ENCODE results near the gene MBD2. TPM values are rescaled to one million over a fixed set of nuclear protein-coding genes. Genes with fewer than 3 reads are reported as not detected.

The MBD2 gene
- total RNA-seq, 1 experiment from 2014 or later = 37.0 TPM

DNA sequence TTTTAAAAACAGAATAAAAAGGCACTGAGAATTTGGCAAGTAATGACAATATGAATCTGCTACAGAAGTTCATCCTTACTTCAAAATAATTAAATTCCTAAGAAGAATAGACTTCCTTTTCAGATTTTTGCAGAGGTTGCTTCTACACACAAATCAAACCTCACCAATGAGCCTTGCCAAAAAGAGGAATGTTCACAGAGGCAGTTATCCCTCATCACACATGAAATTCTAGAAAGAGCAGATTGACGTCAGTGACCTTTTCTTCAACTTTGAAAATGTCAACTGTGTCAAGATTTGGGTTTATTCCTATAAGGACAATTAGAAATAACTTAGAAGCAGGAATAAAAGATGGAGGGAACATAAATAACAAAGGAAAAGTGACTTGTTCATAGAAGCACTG lies 64.6 kb downstream of the MBD2 start:
- Histone ChIP-seq H3K36me3 (ENCODE audit: low read depth, low read length) (peaks cover 47% of the 10 kb centered on the region), H3K9me2 (replicated peaks; ENCODE audit: low read length) (no peaks in the 10 kb centered on the region)
- POLR2A ChIA-PET (ENCODE audit: unreplicated experiment) = no interaction called here

DNA sequence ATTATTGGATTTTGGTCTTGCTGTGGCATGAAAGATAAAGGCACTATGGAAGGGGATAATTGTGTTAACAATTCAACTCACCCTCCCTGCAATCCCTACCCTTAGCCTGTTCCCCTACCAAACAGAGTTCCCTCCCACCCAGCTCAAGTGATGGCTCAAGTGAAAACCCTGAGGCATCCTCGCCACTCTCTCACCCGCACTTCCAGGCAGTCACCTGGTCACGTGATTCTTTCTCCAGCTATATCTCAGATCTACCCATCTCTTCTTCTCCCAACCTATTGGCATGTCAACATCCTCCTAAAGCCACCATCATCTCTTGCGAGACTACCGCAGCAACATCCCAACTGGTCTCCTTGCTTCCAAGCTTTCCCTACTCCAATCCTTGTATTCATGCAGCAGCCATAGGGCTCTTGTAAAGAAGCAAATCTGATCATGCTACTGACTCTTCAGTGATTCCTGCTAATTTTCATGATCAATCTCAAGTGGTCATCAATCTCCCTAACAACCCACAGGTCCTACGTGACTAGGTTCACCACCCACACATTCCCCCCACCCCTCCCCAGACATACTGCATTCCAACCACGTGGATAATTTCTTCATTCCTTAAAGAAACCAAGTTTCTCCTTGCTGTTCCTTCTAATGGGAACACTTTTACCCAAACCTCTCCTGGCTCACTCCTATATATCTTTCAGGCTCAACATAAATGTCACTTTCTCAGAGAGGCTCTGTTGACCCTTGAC lies 66.7 kb downstream of the MBD2 start:
- Histone ChIP-seq H3K79me2 (ENCODE audit: low read length) (peaks cover 10% of the 10 kb centered on the region; the same call in 1 of the 2 replicates), H3K9ac (ENCODE audit: low read length) (no peak overlapping the region), H3K4me1 (ENCODE audit: insufficient read depth, low read length) (peaks cover 20% of the 10 kb centered on the region), H3K27ac (ENCODE audit: low read length) (no peak overlapping the region), H3K9me2 (replicated peaks; ENCODE audit: low read length) (no peaks in the 10 kb centered on the region), H3K4me3 (ENCODE audit: low read length) (no peak overlapping the region), H3K27me3 (ENCODE audit: low read length) (no peaks in the 10 kb centered on the region), H4K20me1 (ENCODE audit: low read length) (no peaks in the 10 kb centered on the region), H3K9me3 (ENCODE audit: low read length) (no peaks in the 10 kb centered on the region), H2AFZ (ENCODE audit: low read length) (no peak overlapping the region), H3K4me2 (ENCODE audit: low read length) (no peak overlapping the region), H3F3A (ENCODE audit: low read length, unreplicated experiment) (no peaks in the 10 kb centered on the region), H3K36me3 (ENCODE audit: low read depth, low read length) (peaks cover 38% of the 10 kb centered on the region)
- no TSS peak for BruUV-seq (replicated peaks)
- DNase-seq = no peak
- no peak for ATAC-seq
- POLR2A ChIA-PET (ENCODE audit: unreplicated experiment) = no interaction called here
- TF ChIP-seq EZH2 (IDR thresholded peaks at IDR 0.05; ENCODE audit: low read length, unreplicated experiment) = no peak
- CTCF ChIA-PET = no interaction called here
- intact Hi-C loops (cut with micrococcal nuclease) = no loop called here

More for the DNA sequence above, 64.6 kb downstream of the MBD2 start:
- Histone ChIP-seq H3K9me3 (ENCODE audit: low read length) (no peaks in the 10 kb centered on the region), H3K27ac (ENCODE audit: low read length) (no peak overlapping the region), H3F3A (ENCODE audit: low read length, unreplicated experiment) (no peaks in the 10 kb centered on the region), H3K4me1 (ENCODE audit: insufficient read depth, low read length) (peaks cover 31% of the 10 kb centered on the region), H3K9ac (ENCODE audit: low read length) (no peak overlapping the region), H3K27me3 (ENCODE audit: low read length) (no peaks in the 10 kb centered on the region), H2AFZ (ENCODE audit: low read length) (no peak overlapping the region), H3K4me2 (ENCODE audit: low read length) (no peak overlapping the region), H4K20me1 (ENCODE audit: low read length) (no peaks in the 10 kb centered on the region), H3K4me3 (ENCODE audit: low read length) (no peak overlapping the region), H3K79me2 (ENCODE audit: low read length) (peaks cover 10% of the 10 kb centered on the region; the same call in 1 of the 2 replicates)
- ATAC-seq (no peak), DNase-seq (no peak)
- no TSS peak for BruUV-seq (replicated peaks)
- TF ChIP-seq EZH2phosphoT487 (IDR thresholded peaks at IDR 0.05; ENCODE audit: borderline replicate concordance, low read length) (no peak), EZH2 (IDR thresholded peaks at IDR 0.05; ENCODE audit: low read length, unreplicated experiment) (no peak)
- TF ChIP-seq, protein P1, sequence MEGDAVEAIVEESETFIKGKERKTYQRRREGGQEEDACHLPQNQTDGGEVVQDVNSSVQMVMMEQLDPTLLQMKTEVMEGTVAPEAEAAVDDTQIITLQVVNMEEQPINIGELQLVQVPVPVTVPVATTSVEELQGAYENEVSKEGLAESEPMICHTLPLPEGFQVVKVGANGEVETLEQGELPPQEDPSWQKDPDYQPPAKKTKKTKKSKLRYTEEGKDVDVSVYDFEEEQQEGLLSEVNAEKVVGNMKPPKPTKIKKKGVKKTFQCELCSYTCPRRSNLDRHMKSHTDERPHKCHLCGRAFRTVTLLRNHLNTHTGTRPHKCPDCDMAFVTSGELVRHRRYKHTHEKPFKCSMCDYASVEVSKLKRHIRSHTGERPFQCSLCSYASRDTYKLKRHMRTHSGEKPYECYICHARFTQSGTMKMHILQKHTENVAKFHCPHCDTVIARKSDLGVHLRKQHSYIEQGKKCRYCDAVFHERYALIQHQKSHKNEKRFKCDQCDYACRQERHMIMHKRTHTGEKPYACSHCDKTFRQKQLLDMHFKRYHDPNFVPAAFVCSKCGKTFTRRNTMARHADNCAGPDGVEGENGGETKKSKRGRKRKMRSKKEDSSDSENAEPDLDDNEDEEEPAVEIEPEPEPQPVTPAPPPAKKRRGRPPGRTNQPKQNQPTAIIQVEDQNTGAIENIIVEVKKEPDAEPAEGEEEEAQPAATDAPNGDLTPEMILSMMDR (conservative IDR thresholded peaks at IDR 0.05; ENCODE audit: low read depth, low read length) = no peak
- intact Hi-C loops (cut with micrococcal nuclease) = loop anchor here (5.0 kb wide), 1 partner anchor 62 kb away; the partner anchor contains the start of gene MBD2
- CTCF ChIA-PET = no interaction called here

DNA sequence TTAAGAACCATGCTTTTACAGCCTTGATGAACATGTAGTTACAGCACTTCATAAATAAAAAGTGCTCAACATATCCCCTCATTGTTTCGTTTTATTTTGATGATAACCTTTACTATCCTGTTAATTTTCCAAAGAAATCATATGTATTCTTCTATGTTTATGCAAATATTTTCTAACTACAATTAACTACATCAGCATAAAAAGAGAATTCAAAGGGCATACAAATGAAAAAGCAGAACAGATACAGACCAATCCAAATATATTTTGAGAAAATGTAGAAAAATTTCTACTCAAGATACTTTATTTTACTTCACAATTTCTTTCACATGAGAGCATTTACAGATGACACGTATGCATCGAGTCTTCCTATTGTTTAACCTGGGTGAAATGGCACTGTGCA lies 69.1 kb downstream of the MBD2 start:
- DNase-seq = no peak
- Histone ChIP-seq H3K36me3 (ENCODE audit: low read depth, low read length) (peaks cover 32% of the 10 kb centered on the region), H3K4me1 (ENCODE audit: insufficient read depth, low read length) (peaks cover 24% of the 10 kb centered on the region), H2AFZ (ENCODE audit: low read length) (no peak overlapping the region), H3K9ac (ENCODE audit: low read length) (no peak overlapping the region), H3K79me2 (ENCODE audit: low read length) (0 out of 2 replicates have a peak, but pooled peaks cover 4% of the 10 kb centered on the region), H3K9me3 (ENCODE audit: low read length) (no peaks in the 10 kb centered on the region), H3K27ac (ENCODE audit: low read length) (no peak overlapping the region), H3K27me3 (ENCODE audit: low read length) (no peaks in the 10 kb centered on the region), H4K20me1 (ENCODE audit: low read length) (no peaks in the 10 kb centered on the region), H3K4me3 (ENCODE audit: low read length) (no peak overlapping the region), H3K9me2 (replicated peaks; ENCODE audit: low read length) (no peaks in the 10 kb centered on the region), H3K4me2 (ENCODE audit: low read length) (no peak overlapping the region), H3F3A (ENCODE audit: low read length, unreplicated experiment) (no peaks in the 10 kb centered on the region)
- TF ChIP-seq, protein P1 (conservative IDR thresholded peaks at IDR 0.05; ENCODE audit: low read depth, low read length) = no peak
- TF ChIP-seq EZH2 (IDR thresholded peaks at IDR 0.05; ENCODE audit: low read length, unreplicated experiment) = no peak
- no peak for TF ChIP-seq EZH2phosphoT487 (IDR thresholded peaks at IDR 0.05; ENCODE audit: borderline replicate concordance, low read length)
- CTCF ChIA-PET = no interaction called here
- intact Hi-C loops (cut with micrococcal nuclease) = no loop called here
- BruUV-seq (replicated peaks) = no TSS peak
- POLR2A ChIA-PET (ENCODE audit: unreplicated experiment) = no interaction called here
- no peak for ATAC-seq
